Aortic smooth muscle cell (primary cell): ENCODE measurements around the gene TOMM20L. TPM values are rescaled to one million over a fixed set of nuclear protein-coding genes. Genes with fewer than 3 reads are reported as not detected.

Experiments
- total RNA-seq: library from RNA; depleted of rRNA; stranded (reverse); fragments of >200 nt; gene quantifications from 2 replicates; pipeline ENCODE4 v1.2.3, GENCODE V29; 2014

The TOMM20L gene
- not detected in 2 replicates for total RNA-seq

GRCh38 chr14:58395812-58396788 lies at the start of gene TOMM20L:
Gene TOMM20L, plus strand, starts transcription at chr14:58395930. Its CDS starts 28 bp downstream, at chr14:58395958.

DNA sequence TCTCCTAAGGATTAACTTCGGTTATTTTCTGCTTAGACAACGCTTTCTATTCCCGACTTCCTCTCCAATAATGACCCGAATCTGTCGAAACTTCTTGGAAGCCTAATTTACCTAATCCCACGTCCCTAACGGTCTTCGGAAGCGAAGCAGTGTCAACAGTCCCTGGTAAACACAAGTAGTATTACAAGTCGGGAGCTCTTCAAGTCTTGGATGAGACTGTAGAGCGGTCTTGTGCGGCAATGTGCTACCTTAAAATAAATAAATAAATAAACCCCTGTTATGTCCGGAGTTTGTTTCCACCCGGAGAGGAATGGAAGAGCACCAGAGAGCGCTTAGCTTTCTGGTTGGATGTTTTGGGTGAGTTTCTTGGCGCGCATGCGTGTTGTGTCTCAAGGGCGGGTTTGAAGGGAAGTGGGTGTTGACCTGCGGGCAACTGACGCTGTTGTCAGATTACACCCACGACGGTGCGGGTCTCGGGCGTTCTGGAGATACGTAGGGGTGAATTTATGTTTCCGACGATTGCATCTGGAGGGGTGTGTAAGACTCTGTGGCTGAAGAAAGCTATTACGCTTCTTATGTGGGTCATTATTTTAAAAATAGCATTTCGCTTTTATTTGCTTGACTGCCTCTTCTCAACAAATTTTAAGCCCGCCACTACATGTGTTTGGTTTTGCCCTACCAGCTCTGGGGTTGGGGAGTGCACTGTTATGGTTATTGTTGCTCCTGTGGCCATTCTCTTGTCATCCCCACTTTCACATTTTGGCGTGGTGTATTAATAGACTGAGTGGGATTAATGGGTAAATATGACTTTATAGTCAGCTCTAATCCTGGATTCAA lies 31.8 kb downstream of the TOMM20L start, which contains the start of the genes KIAA0586 and TIMM9:
Gene KIAA0586, plus strand, starts transcription at position 439 of the 837 bp plus-strand sequence. CDS start 546 bp downstream, outside the sequence.
Gene TIMM9, minus strand, starts transcription at position 251 of the 837 bp plus-strand sequence. CDS start 15,586 bp downstream, outside the sequence.

Other genes with a start within 250 kb of the TOMM20L start
- gene ARMH4, start 243.7 kb upstream of the TOMM20L start, total RNA-seq: 3.8 and 6.4 TPM in 2 replicates
- 51.7 and 55.4 TPM in 2 replicates for gene ACTR10, start 195.8 kb upstream of the TOMM20L start, total RNA-seq
- gene PSMA3, start 151.1 kb upstream of the TOMM20L start, total RNA-seq: 71.7 and 79.8 TPM in 2 replicates
- gene ARID4A, start 97.4 kb upstream of the TOMM20L start, total RNA-seq: 9.2 and 11.2 TPM in 2 replicates
- gene TIMM9, start 31.6 kb downstream of the TOMM20L start, total RNA-seq: 12.3 and 19.8 TPM in 2 replicates
- gene KIAA0586, start 31.8 kb downstream of the TOMM20L start, total RNA-seq: 20.6 and 23.5 TPM in 2 replicates
- 3.2 and 5.3 TPM in 2 replicates for gene DACT1, start 242.0 kb downstream of the TOMM20L start, total RNA-seq